SK-N-SH treated with all-trans-retinoic acid at 6 μM for 48 hours (cell line): ENCODE results near the gene UBA3.

ENCODE experiments used
- ARNTL ChIP-seq: fragments of 450-650 bp; formaldehyde crosslinking; IDR thresholded peaks from 2 replicates; pipeline ENCODE4 v1.5.0; 2020; ENCODE audit warnings: low read depth, mild to moderate bottlenecking, moderate library complexity, borderline replicate concordance
- BACH2 ChIP-seq: fragments of 250-450 bp; sonication (Bioruptor Pico); IDR thresholded peaks from 2 replicates; pipeline ENCODE4 v1.9.0; 2021; ENCODE audit warnings: mild to moderate bottlenecking, borderline replicate concordance
- CSRNP3 ChIP-seq: fragments of 250-450 bp; sonication (Bioruptor Pico); IDR thresholded peaks from 2 replicates; pipeline ENCODE4 v1.5.1; 2021; ENCODE audit warnings: mild to moderate bottlenecking, moderate library complexity
- GLIS3 ChIP-seq: fragments of 250-450 bp; sonication (Bioruptor Pico); IDR thresholded peaks from 2 replicates; pipeline ENCODE4 v1.5.0; 2020; ENCODE audit warnings: mild to moderate bottlenecking, moderate library complexity
- PATZ1 ChIP-seq: fragments of 250-450 bp; sonication (Bioruptor Pico); IDR thresholded peaks from 2 replicates; pipeline ENCODE4 v1.8.0; 2020; ENCODE audit warnings: mild to moderate bottlenecking, moderate library complexity, borderline replicate concordance
- RARB ChIP-seq: fragments of 250-450 bp; sonication (Bioruptor Pico); IDR thresholded peaks from 2 replicates; pipeline ENCODE4 v1.8.0; 2021; ENCODE audit warnings: mild to moderate bottlenecking, moderate library complexity
- TSHZ2 ChIP-seq: fragments of 250-450 bp; sonication (Bioruptor Pico); IDR thresholded peaks from 2 replicates; pipeline ENCODE4 v1.5.0; 2020; ENCODE audit warnings: mild to moderate bottlenecking, moderate library complexity
- ZFP30 ChIP-seq: fragments of 450-650 bp; formaldehyde crosslinking; IDR thresholded peaks from 2 replicates; pipeline ENCODE4 v1.5.0; 2022; ENCODE audit warnings: mild to moderate bottlenecking, moderate library complexity
- ZNF565 ChIP-seq: fragments of 450-650 bp; formaldehyde crosslinking; conservative IDR thresholded peaks from 2 replicates; pipeline ENCODE4 v1.5.0; 2020; ENCODE audit warnings: low read depth, mild to moderate bottlenecking, moderate library complexity

- TF ChIP-seq PATZ1 = no peak
- no peak for TF ChIP-seq RARB (CRISPR knock-in tag)
- no peak for TF ChIP-seq BACH2 (CRISPR knock-in tag)
- no peak for TF ChIP-seq ZNF565 (CRISPR knock-in tag)
- no peak for TF ChIP-seq ZFP30 (CRISPR knock-in tag)
- no peak for TF ChIP-seq TSHZ2
- no peak for TF ChIP-seq CSRNP3 (CRISPR knock-in tag)
- no peak for TF ChIP-seq GLIS3
- TF ChIP-seq ARNTL (CRISPR knock-in tag) = no peak
Measured at GRCh38 chr3:69014022-69014580, 66.1 kb downstream of the UBA3 start.
